ENCODE data around the gene KLHL12.
A peak's percentile ranks its signal among the peaks of the same experiment; 100 is the strongest.

KLHL12 gene

GRCh38 chr1:202888221-202888530 is 38.9 kb downstream of the KLHL12 start:
- no peak for DNase-seq (ENCODE audit: low read depth in 2 of 2)

GRCh38 chr1:202880961-202881460 is 46.0 kb downstream of the KLHL12 start:
- DNase-seq (ENCODE audit: low read depth in 2 of 2): no peak

GRCh38 chr1:202880062-202880461 is 47.0 kb downstream of the KLHL12 start:
- no peak for DNase-seq (ENCODE audit: low read depth in 2 of 2)

GRCh38 chr1:202879128-202879527 is 47.9 kb downstream of the KLHL12 start:
- no peak for DNase-seq (ENCODE audit: low read depth in 2 of 2)

- DNase-seq (ENCODE audit: low read depth in 2 of 2): no peak
These were observed 54.0 kb downstream of the KLHL12 start for GRCh38 chr1:202873026-202873425.

- DNase-seq (ENCODE audit: low read depth in 2 of 2): no peak
These were observed 55.7 kb downstream of the KLHL12 start for GRCh38 chr1:202871367-202871766.

- no peak for DNase-seq (ENCODE audit: low read depth in 2 of 2)
These were observed 64.1 kb downstream of the KLHL12 start for GRCh38 chr1:202862679-202863560.

- DNase-seq (ENCODE audit: low read depth in 2 of 2): peak in 1 of 2 donors; percentile 36
These were observed 65.5 kb downstream of the KLHL12 start for GRCh38 chr1:202861420-202862132.

GRCh38 chr1:202860744-202861419 is 66.2 kb downstream of the KLHL12 start:
- DNase-seq (ENCODE audit: low read depth in 2 of 2): peak; percentile 16 to 30

GRCh38 chr1:202858789-202859414 is 68.1 kb downstream of the KLHL12 start:
- DNase-seq (ENCODE audit: low read depth in 2 of 2): no peak

GRCh38 chr1:202858331-202858730 is 68.7 kb downstream of the KLHL12 start:
- no peak for DNase-seq (ENCODE audit: low read depth in 2 of 2)

- DNase-seq (ENCODE audit: low read depth in 2 of 2): no peak
These were observed 69.9 kb downstream of the KLHL12 start for GRCh38 chr1:202857136-202857610.

- no peak for DNase-seq (ENCODE audit: low read depth in 2 of 2)
These were observed 71.0 kb downstream of the KLHL12 start for GRCh38 chr1:202856014-202856413.

GRCh38 chr1:202854787-202855186 is 72.2 kb downstream of the KLHL12 start:
- no peak for DNase-seq (ENCODE audit: low read depth in 2 of 2)

GRCh38 chr1:202852163-202852904 is 74.7 kb downstream of the KLHL12 start:
- DNase-seq (ENCODE audit: low read depth in 2 of 2): no peak

- no peak for DNase-seq (ENCODE audit: low read depth in 2 of 2)
These were observed 76.3 kb downstream of the KLHL12 start for GRCh38 chr1:202850593-202851362.

- no peak for DNase-seq (ENCODE audit: low read depth in 2 of 2)
These were observed 78.9 kb downstream of the KLHL12 start for GRCh38 chr1:202848191-202848542.

GRCh38 chr1:202844935-202845334 is 82.1 kb downstream of the KLHL12 start:
- no peak for DNase-seq (ENCODE audit: low read depth in 2 of 2)

- no peak for DNase-seq (ENCODE audit: low read depth in 2 of 2)
These were observed 82.8 kb downstream of the KLHL12 start for GRCh38 chr1:202844259-202844658.

GRCh38 chr1:202843081-202843480 is 84.0 kb downstream of the KLHL12 start:
- no peak for DNase-seq (ENCODE audit: low read depth in 2 of 2)

All from stimulated activated CD8-positive, alpha-beta memory T cell treated with anti-CD3 and anti-CD28 coated beads, Interleukin-7, amount 100 ng/mL, for 4 hours (primary cell).